Liver (tissue), 9 donors: ENCODE data around the gene CTXND1. TPM values are rescaled to one million over a fixed set of nuclear protein-coding genes. Genes with fewer than 3 reads are reported as not detected.

Experiments
- DNase-seq: peaks from one replicate; pipeline ENCODE4 v3.0.0-alpha.2; 2017; ENCODE audit warnings: low spot score
- H3K27ac ChIP-seq, 2 donors: one replicate each; pipeline ENCODE4 v1.7.0; 2013; ENCODE audit warnings: inconsistent platforms in 2 of 2, low read length in 2 of 2, control low read depth in 1 of 2, low read depth in 1 of 2, mild to moderate bottlenecking in 1 of 2
- H3K27me3 ChIP-seq, 4 donors: one replicate each; pipeline versions ENCODE4 v1.6.1 to v1.7.0; 2013; ENCODE audit warnings: low read length in 3 of 4, inconsistent platforms in 1 of 4, mild to moderate bottlenecking in 1 of 4, moderate library complexity in 1 of 4; ENCODE audit not compliant: control insufficient read depth in 4 of 4, insufficient read depth in 4 of 4
- H3K36me3 ChIP-seq, 4 donors: one replicate each; pipeline versions ENCODE4 v1.6.1 to v1.7.0; 2013; ENCODE audit warnings: low read length in 3 of 4, mild to moderate bottlenecking in 3 of 4, low read depth in 1 of 4, moderate library complexity in 1 of 4; ENCODE audit not compliant: control insufficient read depth in 4 of 4, insufficient read depth in 3 of 4
- H3K4me1 ChIP-seq, 4 donors: one replicate each; pipeline versions ENCODE4 v1.6.1 to v1.7.0; 2013; ENCODE audit warnings: low read length in 3 of 4, mild to moderate bottlenecking in 3 of 4, moderate library complexity in 1 of 4; ENCODE audit not compliant: control insufficient read depth in 4 of 4, insufficient read depth in 4 of 4
- H3K4me3 ChIP-seq, 3 donors: one replicate each; pipeline versions ENCODE4 v1.6.1 to v1.7.0; 2013; ENCODE audit warnings: low read length in 3 of 3, control low read depth in 1 of 3, low read depth in 1 of 3, mild to moderate bottlenecking in 1 of 3
- H3K9ac ChIP-seq, 2 donors: one replicate each; pipeline ENCODE4 v1.7.0; 2013; ENCODE audit warnings: low read length in 2 of 2, mild to moderate bottlenecking in 2 of 2, moderate library complexity in 2 of 2, control low read depth in 1 of 2, low read depth in 1 of 2
- H3K9me3 ChIP-seq, 4 donors: one replicate each; pipeline versions ENCODE4 v1.6.1 to v1.7.0; 2013; ENCODE audit warnings: low read length in 3 of 4; ENCODE audit not compliant: control insufficient read depth in 4 of 4
- ATF3 ChIP-seq: IDR thresholded peaks from 2 replicates; pipeline ENCODE4 v1.6.1; 2016; ENCODE audit warnings: antibody characterized with exemption
- EGR1 ChIP-seq, 2 donors: IDR thresholded peaks; 2 replicates each; pipeline ENCODE4 v1.6.1; 2016 to 2018; ENCODE audit warnings: antibody characterized with exemption in 2 of 2, low read depth in 2 of 2
- FOXA1 ChIP-seq: IDR thresholded peaks from 2 replicates; pipeline ENCODE4 v1.6.1; 2016; ENCODE audit warnings: antibody characterized with exemption
- FOXA2 ChIP-seq: IDR thresholded peaks from 2 replicates; pipeline ENCODE4 v1.6.1; 2016; ENCODE audit warnings: antibody characterized with exemption
- GABPA ChIP-seq, 2 donors: IDR thresholded peaks in 1 of 2; conservative IDR thresholded peaks in 1 of 2; 2 replicates each; pipeline ENCODE4 v1.6.1; 2016; ENCODE audit warnings: antibody characterized with exemption in 2 of 2, mild to moderate bottlenecking in 1 of 2, moderate library complexity in 1 of 2
- HNF4A ChIP-seq, 2 donors: conservative IDR thresholded peaks; 2 replicates each; pipeline ENCODE4 v1.6.1; 2016; ENCODE audit warnings: antibody characterized with exemption in 2 of 2, mild to moderate bottlenecking in 2 of 2
- HNF4G ChIP-seq: IDR thresholded peaks from 2 replicates; pipeline ENCODE4 v1.6.1; 2016; ENCODE audit warnings: antibody characterized with exemption
- JUND ChIP-seq, 2 donors: IDR thresholded peaks; 2 replicates each; pipeline ENCODE4 v1.6.1; 2016; ENCODE audit warnings: antibody characterized with exemption in 2 of 2
- RAD21 ChIP-seq, 2 donors: IDR thresholded peaks; 2 replicates each; pipeline ENCODE4 v1.6.1; 2016; ENCODE audit warnings: antibody characterized with exemption in 2 of 2, mild to moderate bottlenecking in 2 of 2
- REST ChIP-seq: IDR thresholded peaks from 2 replicates; pipeline ENCODE4 v1.6.1; 2016; ENCODE audit warnings: antibody characterized with exemption, mild to moderate bottlenecking
- RXRA ChIP-seq, 2 donors: IDR thresholded peaks; 2 replicates each; pipeline ENCODE4 v1.6.1; 2017 to 2018; ENCODE audit warnings: antibody characterized with exemption in 2 of 2, mild to moderate bottlenecking in 1 of 2
- SP1 ChIP-seq: IDR thresholded peaks from 2 replicates; pipeline ENCODE4 v1.6.1; 2018; ENCODE audit warnings: antibody characterized with exemption, mild to moderate bottlenecking
- TAF1 ChIP-seq: conservative IDR thresholded peaks from 2 replicates; pipeline ENCODE4 v1.6.1; 2016; ENCODE audit warnings: antibody characterized with exemption, mild to moderate bottlenecking
- YY1 ChIP-seq: IDR thresholded peaks from 2 replicates; pipeline ENCODE4 v1.6.1; 2016; ENCODE audit warnings: antibody characterized with exemption, mild to moderate bottlenecking
- WGBS: extraction: QIAGEN DNeasy Blood & Tissue Kit; methylation state at CpG from one replicate; pipeline ENCODE4 v1.1.7; 2013; 5-methylcytosine and 5-hydroxymethylcytosine counted together
- polyA plus RNA-seq, 2 donors: library from polyadenylated mRNA; stranded (reverse) in 1 of 2; unstranded in 1 of 2; fragments of 200-250 nt in 1 of 2; fragments of >200 nt in 1 of 2; fragmentation: Nextera tagmentation in 1 of 2; extraction: Ambion mirVana in 1 of 2; gene quantifications; one replicate each; pipeline versions ENCODE4 v1.2.1 to v1.2.3, GENCODE V29; 2013 to 2015
- total RNA-seq, 2 donors: library from RNA; depleted of rRNA; stranded (reverse); fragments of >200 nt; gene quantifications; one replicate each; pipeline ENCODE4 v1.2.3, GENCODE V29; 2014
- TF ChIP-seq, protein P1 (sequence below): fragments of 150-350 bp; IDR thresholded peaks from 2 replicates; pipeline ENCODE4 v1.5.1; 2017; ENCODE audit warnings: improper control_type of control experiment, low read depth, low read length; ENCODE audit not compliant: missing input control
- TF ChIP-seq, protein P2 (sequence below): IDR thresholded peaks from 2 replicates; pipeline ENCODE4 v1.6.1; 2016; ENCODE audit warnings: antibody characterized with exemption
- TF ChIP-seq, protein P3 (sequence below): IDR thresholded peaks from 2 replicates; pipeline ENCODE4 v1.6.1; 2016; ENCODE audit warnings: antibody characterized with exemption
- donor health status: healthy.
- donor health status: healthy.
- donor health status: healthy.
- donor health status: healthy.
- donor health status: healthy.

The CTXND1 gene
- total and polyA plus RNA-seq, 4 donors: 2.9 to 4.1 (median 3.1) TPM

GRCh38 chr15:80216911-80217310, 35.1 kb downstream of the CTXND1 start:
- Histone ChIP-seq H3K4me1 (peaks cover 9 to 20% (median 16%) of the 10 kb centered on the region in 4 donors), H3K27ac (no peak overlapping the region), H3K9me3 (no peaks in the 10 kb centered on the region), H3K27me3 (no peaks in the 10 kb centered on the region), H3K36me3 (no peaks in the 10 kb centered on the region), H3K9ac (no peak overlapping the region), H3K4me3 (no peak overlapping the region)
- WGBS: 88% methylated on average over 1 of the region's 1 CpG
- TF ChIP-seq HNF4G: no peak
- TF ChIP-seq REST: no peak
- TF ChIP-seq FOXA2: no peak
- no peak for TF ChIP-seq RAD21 (IDR thresholded peaks at IDR 0.05)
- TF ChIP-seq EGR1 (IDR thresholded peaks at IDR 0.05; ENCODE audit: low read depth in 2 of 2): no peak
- TF ChIP-seq YY1: no peak
- TF ChIP-seq, protein P1, sequence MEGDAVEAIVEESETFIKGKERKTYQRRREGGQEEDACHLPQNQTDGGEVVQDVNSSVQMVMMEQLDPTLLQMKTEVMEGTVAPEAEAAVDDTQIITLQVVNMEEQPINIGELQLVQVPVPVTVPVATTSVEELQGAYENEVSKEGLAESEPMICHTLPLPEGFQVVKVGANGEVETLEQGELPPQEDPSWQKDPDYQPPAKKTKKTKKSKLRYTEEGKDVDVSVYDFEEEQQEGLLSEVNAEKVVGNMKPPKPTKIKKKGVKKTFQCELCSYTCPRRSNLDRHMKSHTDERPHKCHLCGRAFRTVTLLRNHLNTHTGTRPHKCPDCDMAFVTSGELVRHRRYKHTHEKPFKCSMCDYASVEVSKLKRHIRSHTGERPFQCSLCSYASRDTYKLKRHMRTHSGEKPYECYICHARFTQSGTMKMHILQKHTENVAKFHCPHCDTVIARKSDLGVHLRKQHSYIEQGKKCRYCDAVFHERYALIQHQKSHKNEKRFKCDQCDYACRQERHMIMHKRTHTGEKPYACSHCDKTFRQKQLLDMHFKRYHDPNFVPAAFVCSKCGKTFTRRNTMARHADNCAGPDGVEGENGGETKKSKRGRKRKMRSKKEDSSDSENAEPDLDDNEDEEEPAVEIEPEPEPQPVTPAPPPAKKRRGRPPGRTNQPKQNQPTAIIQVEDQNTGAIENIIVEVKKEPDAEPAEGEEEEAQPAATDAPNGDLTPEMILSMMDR: no peak
- no peak for TF ChIP-seq FOXA1
- TF ChIP-seq RXRA (IDR thresholded peaks at IDR 0.05): no peak
- TF ChIP-seq GABPA (IDR thresholded peaks at IDR 0.05 in 1 of 2, conservative IDR thresholded peaks at IDR 0.05 in 1 of 2): no peak
- no peak for TF ChIP-seq HNF4A (conservative IDR thresholded peaks at IDR 0.05)
- no peak for TF ChIP-seq ATF3
- TF ChIP-seq JUND (IDR thresholded peaks at IDR 0.05): no peak
- no peak for TF ChIP-seq SP1
- DNase-seq: peak; percentile 5

DNA sequence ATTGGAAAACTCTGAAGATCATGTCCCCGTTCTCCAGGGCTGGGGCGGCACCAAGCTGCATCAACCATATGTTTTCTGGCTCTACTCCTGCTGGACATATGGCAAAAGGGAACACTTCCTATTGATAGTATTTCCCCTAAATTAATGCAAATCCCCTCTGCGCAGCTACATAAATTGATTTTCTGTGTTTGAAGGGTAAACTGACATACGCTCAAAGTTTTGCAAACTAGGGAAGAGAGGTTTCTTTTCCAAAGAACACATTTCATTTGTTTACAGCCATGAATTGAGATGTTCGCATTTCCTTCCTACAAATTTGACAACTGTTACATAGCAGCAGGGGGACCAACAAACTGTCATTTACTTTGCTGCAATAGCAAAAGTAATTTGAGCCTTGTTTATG, 35.9 kb downstream of the CTXND1 start:
- Histone ChIP-seq H3K4me1 (peaks cover 11 to 28% (median 22%) of the 10 kb centered on the region in 4 donors), H3K9me3 (no peaks in the 10 kb centered on the region), H3K36me3 (no peaks in the 10 kb centered on the region), H3K9ac (no peak overlapping the region), H3K27ac (no peak overlapping the region), H3K4me3 (no peak overlapping the region), H3K27me3 (no peaks in the 10 kb centered on the region)
- TF ChIP-seq HNF4A (conservative IDR thresholded peaks at IDR 0.05) (no peak), ATF3 (no peak), RAD21 (IDR thresholded peaks at IDR 0.05) (no peak), RXRA (IDR thresholded peaks at IDR 0.05) (no peak), EGR1 (IDR thresholded peaks at IDR 0.05; ENCODE audit: low read depth in 2 of 2) (no peak), HNF4G (no peak), REST (no peak), SP1 (no peak), JUND (IDR thresholded peaks at IDR 0.05) (no peak), GABPA (IDR thresholded peaks at IDR 0.05 in 1 of 2, conservative IDR thresholded peaks at IDR 0.05 in 1 of 2) (no peak), FOXA1 (no peak), TAF1 (no peak)
- TF ChIP-seq, protein P2, sequence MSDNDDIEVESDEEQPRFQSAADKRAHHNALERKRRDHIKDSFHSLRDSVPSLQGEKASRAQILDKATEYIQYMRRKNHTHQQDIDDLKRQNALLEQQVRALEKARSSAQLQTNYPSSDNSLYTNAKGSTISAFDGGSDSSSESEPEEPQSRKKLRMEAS: no peak
- TF ChIP-seq, protein P1: no peak
- TF ChIP-seq, protein P3, sequence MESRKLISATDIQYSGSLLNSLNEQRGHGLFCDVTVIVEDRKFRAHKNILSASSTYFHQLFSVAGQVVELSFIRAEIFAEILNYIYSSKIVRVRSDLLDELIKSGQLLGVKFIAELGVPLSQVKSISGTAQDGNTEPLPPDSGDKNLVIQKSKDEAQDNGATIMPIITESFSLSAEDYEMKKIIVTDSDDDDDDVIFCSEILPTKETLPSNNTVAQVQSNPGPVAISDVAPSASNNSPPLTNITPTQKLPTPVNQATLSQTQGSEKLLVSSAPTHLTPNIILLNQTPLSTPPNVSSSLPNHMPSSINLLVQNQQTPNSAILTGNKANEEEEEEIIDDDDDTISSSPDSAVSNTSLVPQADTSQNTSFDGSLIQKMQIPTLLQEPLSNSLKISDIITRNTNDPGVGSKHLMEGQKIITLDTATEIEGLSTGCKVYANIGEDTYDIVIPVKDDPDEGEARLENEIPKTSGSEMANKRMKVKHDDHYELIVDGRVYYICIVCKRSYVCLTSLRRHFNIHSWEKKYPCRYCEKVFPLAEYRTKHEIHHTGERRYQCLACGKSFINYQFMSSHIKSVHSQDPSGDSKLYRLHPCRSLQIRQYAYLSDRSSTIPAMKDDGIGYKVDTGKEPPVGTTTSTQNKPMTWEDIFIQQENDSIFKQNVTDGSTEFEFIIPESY: no peak
- DNase-seq: no peak
- 95% methylated on average over 5 of the region's 5 CpGs for WGBS
